Measurements from ENCODE around the gene CBLN3. TPM values are rescaled to one million over a fixed set of nuclear protein-coding genes. Genes with fewer than 3 reads are reported as not detected.

CBLN3 gene
- total and polyA plus RNA-seq, 7 donors = 0.38 to 1.5 (median 0.70) TPM

- 27 to 36% (median 28%) methylated on average over 7 of the region's 7 CpGs for WGBS, 3 donors
Measured at GRCh38 chr14:24398293-24398652, 31.2 kb downstream of the CBLN3 start.

GRCh38 chr14:24397639-24398292 is 31.7 kb downstream of the CBLN3 start:
- WGBS, 3 donors = 57 to 61% (median 59%) methylated on average over 6 of the region's 6 CpGs
- Histone ChIP-seq H3K27me3 (ENCODE audit: insufficient read depth in 3 of 3, low read length in 2 of 3) (peaks cover 0 to 13% (median 5%) of the 10 kb centered on the region in 3 donors), H3K4me3 (no peak overlapping the region), H3K27ac (peak overlapping the region; percentile 25), H3K36me3 (ENCODE audit: insufficient read depth in 1 of 2, low read depth in 1 of 2) (no peaks in the 10 kb centered on the region), H3K9me3 (no peaks in the 10 kb centered on the region), H3K4me1 (no peaks in the 10 kb centered on the region)
- intact Hi-C loops (cut with DNase I) = no loop called here
- no peak for TF ChIP-seq CTCF (IDR thresholded peaks at IDR 0.05)
- ATAC-seq (no peak), DNase-seq (no peak)

More at GRCh38 chr14:24398293-24398652, 31.2 kb downstream of the CBLN3 start:
- H3K4me3 ChIP-seq = peak overlapping the region; percentile 74
- no peaks in the 10 kb centered on the region for H3K36me3 ChIP-seq (ENCODE audit: insufficient read depth in 1 of 2, low read depth in 1 of 2)
- intact Hi-C loops (cut with DNase I) = no loop called here
- no peak for DNase-seq
- no peaks in the 10 kb centered on the region for H3K9me3 ChIP-seq
- ATAC-seq = peak in 1 of 4 donors; percentile 53
- H3K27me3 ChIP-seq (ENCODE audit: insufficient read depth in 3 of 3, low read length in 2 of 3) = peaks cover 0 to 8% (median 5%) of the 10 kb centered on the region in 3 donors
- H3K4me1 ChIP-seq = no peaks in the 10 kb centered on the region
- H3K27ac ChIP-seq = peak overlapping the region; percentile 25
- TF ChIP-seq CTCF (IDR thresholded peaks at IDR 0.05) = no peak

GRCh38 chr14:24395609-24396582 is 33.6 kb downstream of the CBLN3 start:
- WGBS, 3 donors = 51 to 65% (median 55%) methylated on average over 8 of the region's 8 CpGs
- Histone ChIP-seq H3K4me3 (no peak overlapping the region), H3K27ac (no peak overlapping the region), H3K9me3 (no peaks in the 10 kb centered on the region), H3K27me3 (ENCODE audit: insufficient read depth in 3 of 3, low read length in 2 of 3) (peaks cover 0 to 29% (median 7%) of the 10 kb centered on the region in 3 donors), H3K36me3 (ENCODE audit: insufficient read depth in 1 of 2, low read depth in 1 of 2) (no peaks in the 10 kb centered on the region), H3K4me1 (no peaks in the 10 kb centered on the region)
- no peak for TF ChIP-seq CTCF (IDR thresholded peaks at IDR 0.05)
- intact Hi-C loops (cut with DNase I) = no loop called here
- no peak for ATAC-seq
- no peak for DNase-seq

- H3K27me3 ChIP-seq (ENCODE audit: insufficient read depth in 3 of 3, low read length in 2 of 3) = peaks cover 0 to 36% (median 4%) of the 10 kb centered on the region in 3 donors
- DNase-seq = no peak
- intact Hi-C loops (cut with DNase I) = no loop called here
- H3K27ac ChIP-seq = no peak overlapping the region
- no peaks in the 10 kb centered on the region for H3K4me1 ChIP-seq
- 50 to 52% (median 51%) methylated on average over 3 of the region's 3 CpGs for WGBS, 3 donors
- no peak for TF ChIP-seq CTCF (IDR thresholded peaks at IDR 0.05)
- H3K9me3 ChIP-seq = no peaks in the 10 kb centered on the region
- no peaks in the 10 kb centered on the region for H3K36me3 ChIP-seq (ENCODE audit: insufficient read depth in 1 of 2, low read depth in 1 of 2)
- no peak for ATAC-seq
- H3K4me3 ChIP-seq = no peak overlapping the region
Measured at GRCh38 chr14:24394275-24394674, 35.2 kb downstream of the CBLN3 start.
